ENCODE measurements around the gene SPIRE2.

The SPIRE2 gene

DNA sequence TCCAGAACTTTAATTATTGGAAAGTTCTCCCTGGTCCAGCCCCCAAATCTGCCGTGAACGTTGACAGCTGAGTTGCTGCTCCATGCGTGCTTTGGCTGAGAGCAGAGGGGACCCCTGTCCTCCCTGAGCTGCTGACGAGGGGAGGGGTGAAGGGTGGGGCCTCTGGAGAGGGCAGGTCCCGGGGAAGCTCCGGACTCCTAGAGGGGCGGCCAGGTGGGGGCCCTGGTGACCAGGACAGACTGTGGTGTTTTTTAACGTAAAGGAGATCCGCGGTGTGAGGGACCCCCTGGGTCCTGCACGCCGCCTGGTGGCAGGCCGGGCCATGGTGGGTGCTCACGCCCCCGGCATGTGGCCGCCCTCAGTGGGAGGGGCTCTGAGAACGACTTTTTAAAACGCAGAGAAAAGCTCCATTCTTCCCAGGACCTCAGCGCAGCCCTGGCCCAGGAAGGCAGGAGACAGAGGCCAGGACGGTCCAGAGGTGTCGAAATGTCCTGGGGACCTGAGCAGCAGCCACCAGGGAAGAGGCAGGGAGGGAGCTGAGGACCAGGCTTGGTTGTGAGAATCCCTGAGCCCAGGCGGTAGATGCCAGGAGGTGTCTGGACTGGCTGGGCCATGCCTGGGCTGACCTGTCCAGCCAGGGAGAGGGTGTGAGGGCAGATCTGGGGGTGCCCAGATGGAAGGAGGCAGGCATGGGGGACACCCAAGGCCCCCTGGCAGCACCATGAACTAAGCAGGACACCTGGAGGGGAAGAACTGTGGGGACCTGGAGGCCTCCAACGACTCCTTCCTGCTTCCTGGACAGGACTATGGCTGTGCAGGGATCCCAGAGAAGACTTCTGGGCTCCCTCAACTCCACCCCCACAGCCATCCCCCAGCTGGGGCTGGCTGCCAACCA, 90.4 kb downstream of the SPIRE2 start, which contains the start of gene MC1R:
Gene MC1R (plus strand): TSS at position 410 of the 895 bp plus-strand sequence. CDS start 397 bp downstream, at position 807.
- DNase-seq: no peak

DNA sequence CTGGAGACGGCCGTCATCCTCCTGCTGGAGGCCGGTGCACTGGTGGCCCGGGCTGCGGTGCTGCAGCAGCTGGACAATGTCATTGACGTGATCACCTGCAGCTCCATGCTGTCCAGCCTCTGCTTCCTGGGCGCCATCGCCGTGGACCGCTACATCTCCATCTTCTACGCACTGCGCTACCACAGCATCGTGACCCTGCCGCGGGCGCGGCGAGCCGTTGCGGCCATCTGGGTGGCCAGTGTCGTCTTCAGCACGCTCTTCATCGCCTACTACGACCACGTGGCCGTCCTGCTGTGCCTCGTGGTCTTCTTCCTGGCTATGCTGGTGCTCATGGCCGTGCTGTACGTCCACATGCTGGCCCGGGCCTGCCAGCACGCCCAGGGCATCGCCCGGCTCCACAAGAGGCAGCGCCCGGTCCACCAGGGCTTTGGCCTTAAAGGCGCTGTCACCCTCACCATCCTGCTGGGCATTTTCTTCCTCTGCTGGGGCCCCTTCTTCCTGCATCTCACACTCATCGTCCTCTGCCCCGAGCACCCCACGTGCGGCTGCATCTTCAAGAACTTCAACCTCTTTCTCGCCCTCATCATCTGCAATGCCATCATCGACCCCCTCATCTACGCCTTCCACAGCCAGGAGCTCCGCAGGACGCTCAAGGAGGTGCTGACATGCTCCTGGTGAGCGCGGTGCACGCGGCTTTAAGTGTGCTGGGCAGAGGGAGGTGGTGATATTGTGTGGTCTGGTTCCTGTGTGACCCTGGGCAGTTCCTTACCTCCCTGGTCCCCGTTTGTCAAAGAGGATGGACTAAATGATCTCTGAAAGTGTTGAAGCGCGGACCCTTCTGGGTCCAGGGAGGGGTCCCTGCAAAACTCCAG, 91.5 kb downstream of the SPIRE2 start:
- DNase-seq: no peak

- no peak for DNase-seq
Observed at GRCh38 chr16:89920723-89921122, 92.4 kb downstream of the SPIRE2 start.
